HG02973 (cell line): Measurements from ENCODE around the gene TTC7B.
"Not testable (repeated sequence)": the region's sequence is repeated elsewhere in the genome, so short reads cannot be mapped to it uniquely, and the experiment has no call there.

Source experiments
- ATAC-seq: cut with Tn5 transposase; IDR thresholded peaks from one replicate; pipeline ENCODE4 v1.9.1; 2021; ENCODE audit warnings: moderate library complexity; ENCODE audit not compliant: unreplicated experiment

Gene TTC7B

GRCh38 chr14:90534838-90535555, 281.2 kb downstream of the TTC7B start:
- ATAC-seq = no peak

DNA sequence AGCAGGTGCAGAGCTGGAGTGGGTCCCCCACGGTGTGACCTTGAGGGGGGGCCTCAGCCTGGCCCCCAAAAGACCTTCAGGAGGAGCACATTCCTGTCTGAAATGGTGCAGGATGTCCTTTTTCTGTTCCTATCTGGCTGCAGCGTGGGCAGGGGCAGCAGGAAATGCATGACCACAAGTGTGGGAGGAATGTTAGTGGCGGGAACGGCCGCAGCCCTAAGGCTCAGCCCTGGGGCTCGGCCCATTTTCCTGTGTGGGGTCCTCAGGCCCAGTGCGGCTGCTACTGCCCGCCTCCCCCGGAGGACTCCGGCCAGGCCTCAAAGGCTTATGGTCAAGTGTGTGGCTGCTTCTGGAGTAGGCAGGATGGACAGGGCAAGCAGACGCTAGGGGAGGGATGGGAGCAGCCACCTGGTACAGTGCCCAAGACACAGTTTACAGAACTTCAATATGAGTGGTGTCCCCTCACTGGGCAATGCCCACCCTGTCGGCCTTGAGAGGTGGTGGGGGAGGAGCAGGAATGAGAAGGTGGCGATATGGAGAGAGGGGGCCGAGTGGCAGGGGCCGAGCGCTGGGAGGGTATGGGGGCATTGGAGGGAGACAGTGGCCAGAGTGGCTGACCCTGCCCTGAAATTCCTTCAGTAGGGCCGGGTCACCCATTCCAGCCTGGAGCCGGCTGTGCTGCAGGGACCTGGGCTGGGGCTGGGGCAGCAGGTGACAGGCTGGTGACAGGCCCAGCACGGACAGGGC, 282.0 kb downstream of the TTC7B start:
- no peak for ATAC-seq

DNA sequence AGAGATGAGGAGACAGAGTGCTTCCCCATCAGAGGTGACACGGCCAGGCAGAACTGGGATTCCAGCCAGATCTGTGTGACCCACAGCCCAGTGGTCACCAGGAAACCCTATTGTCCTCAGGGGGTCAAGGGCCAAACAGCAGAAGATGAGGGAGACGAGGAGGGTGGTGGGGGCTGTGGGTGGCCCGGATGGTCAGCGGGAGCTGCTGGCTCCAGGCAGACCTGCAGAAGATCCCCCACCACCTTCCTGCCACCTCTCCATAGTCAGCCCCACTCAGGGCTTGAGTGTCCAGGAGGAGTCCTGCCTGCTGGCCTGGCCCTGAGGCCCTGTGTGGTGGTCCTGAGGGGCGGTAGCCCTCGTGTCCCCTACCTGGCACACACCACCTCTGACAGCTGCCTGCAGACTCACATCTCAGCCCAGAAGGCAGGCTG, 282.6 kb downstream of the TTC7B start:
- no peak for ATAC-seq

GRCh38 chr14:90532826-90533525, 283.3 kb downstream of the TTC7B start:
- ATAC-seq = no peak

GRCh38 chr14:90531497-90531896, 284.7 kb downstream of the TTC7B start:
- ATAC-seq = no peak

GRCh38 chr14:90530523-90530922, 285.7 kb downstream of the TTC7B start:
- ATAC-seq = no peak

DNA sequence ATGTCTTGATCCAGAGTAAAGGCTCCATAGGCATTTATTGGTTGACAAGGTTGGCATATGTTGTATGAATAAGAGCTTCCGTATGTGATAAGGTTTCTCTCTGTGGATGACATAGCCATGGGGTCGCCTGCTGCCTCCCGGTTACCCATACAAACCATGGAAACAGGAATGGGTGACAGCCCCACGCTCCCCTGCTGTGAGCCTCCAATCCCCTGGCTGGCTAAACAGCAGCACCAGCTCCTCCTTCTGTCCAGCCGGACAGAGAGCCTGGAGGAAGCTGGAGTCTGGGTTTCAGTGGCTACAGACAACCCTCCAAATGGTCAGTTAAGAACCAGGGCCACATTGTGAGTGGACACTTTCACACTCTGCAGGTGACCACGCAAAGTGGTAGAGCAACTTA, 288.3 kb downstream of the TTC7B start:
- no peak for ATAC-seq

- ATAC-seq = not testable (repeated sequence)
Observed at GRCh38 chr14:90526536-90526935, 289.7 kb downstream of the TTC7B start.

GRCh38 chr14:90525353-90526028, 290.7 kb downstream of the TTC7B start:
- ATAC-seq = not testable (repeated sequence)

- no peak for ATAC-seq
Observed at GRCh38 chr14:90523961-90524875, 292.0 kb downstream of the TTC7B start.

DNA sequence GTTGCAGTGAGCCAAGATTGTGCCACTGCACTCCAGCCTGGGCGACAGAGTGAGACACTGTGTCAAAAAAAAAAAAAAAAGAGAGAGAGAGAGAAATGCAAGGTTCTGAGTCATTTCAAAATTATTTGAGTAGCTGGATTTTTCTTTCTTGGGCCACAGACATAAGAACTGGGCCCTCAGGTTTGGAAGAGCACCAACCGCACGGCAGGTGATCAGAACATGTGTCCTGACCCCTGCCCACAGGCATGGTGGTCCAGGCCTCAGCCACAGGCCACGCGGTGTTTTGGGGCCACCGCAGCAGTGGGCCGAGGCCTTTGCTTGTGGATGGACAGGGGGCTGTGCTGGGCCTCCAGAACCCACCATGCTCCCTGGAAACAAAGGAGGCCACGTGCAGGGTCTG, 292.7 kb downstream of the TTC7B start:
- ATAC-seq = no peak

- ATAC-seq = no peak
Observed at GRCh38 chr14:90522571-90523191, 293.5 kb downstream of the TTC7B start.

GRCh38 chr14:90521930-90522483, 294.2 kb downstream of the TTC7B start:
- ATAC-seq = no peak

DNA sequence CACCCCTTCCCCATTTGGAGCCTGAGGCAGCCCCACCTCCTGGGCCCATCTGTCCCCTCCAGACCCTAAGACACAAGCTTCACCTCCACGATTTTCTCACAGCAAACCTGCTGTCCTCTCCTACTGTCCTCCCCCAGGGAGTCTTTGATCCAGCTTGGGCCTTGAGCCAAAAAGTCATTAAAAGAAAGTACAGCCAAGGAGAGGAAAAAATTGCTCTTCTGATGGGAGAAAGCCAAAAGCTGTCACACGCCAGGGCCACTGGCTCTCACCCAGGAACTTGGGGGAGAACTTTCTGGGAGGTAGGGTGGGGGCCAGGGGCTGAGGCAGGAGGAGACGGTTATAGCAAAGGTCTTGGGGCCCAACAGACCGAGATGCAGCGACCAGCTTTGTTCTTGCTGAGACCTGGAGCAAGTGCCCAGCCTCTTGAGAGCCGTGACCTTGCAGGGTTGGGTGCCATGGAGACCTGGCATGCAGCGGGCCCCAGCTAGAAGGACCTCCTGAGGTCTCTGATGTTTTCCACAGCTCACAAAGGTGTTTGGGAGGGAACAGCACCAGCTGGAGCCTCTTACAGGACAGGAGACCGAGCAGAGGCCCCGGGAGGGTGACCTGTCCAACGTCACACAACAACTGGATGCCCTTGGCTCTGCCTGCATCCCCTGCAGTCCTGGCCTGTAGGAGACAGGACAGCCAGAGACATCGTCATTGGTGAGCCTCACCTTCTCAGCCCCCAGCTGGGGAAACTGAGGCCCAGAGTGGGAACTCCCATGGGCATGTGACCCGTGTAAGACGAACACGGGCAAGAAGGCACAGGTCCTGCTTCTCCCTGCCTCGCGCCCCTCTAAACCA, 294.9 kb downstream of the TTC7B start:
- no peak for ATAC-seq

GRCh38 chr14:90520326-90520725, 295.9 kb downstream of the TTC7B start:
- no peak for ATAC-seq

DNA sequence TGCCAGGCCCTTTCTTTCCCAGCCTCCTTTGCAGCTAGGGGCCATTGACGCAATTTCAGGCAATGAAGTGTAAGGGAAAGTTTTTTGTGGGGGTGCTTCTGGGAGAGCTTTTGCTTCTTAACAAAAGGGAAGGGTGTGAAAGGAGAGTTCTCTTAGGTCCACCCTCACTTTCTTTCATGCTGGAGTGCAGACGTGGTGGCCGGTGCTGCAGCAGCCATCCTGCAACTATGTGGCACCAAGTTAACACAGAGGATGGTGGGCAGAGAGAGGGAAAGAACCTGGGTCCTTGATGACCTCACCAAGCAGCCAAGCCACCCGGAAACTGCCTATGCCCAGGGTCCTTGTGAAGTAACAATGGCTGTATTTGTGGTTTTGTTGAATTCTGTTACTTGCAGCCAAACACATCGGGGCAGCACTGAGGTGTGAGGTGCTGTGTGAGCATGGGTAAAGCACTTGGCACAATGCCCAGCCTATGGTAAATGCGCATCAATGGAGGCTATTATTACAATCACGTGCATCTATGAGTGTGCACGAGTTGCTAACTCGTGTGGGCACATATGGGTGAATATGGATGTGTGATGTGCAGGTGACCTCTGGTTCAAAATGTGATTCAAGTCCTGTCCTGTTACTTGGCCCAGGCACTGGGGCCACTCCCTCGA, 296.8 kb downstream of the TTC7B start:
- ATAC-seq = no peak

GRCh38 chr14:90518941-90519256, 297.3 kb downstream of the TTC7B start:
- no peak for ATAC-seq
